H9 (cell line): ENCODE measurements around the gene TSSK6. TPM values are rescaled to one million over a fixed set of nuclear protein-coding genes. Genes with fewer than 3 reads are reported as not detected.

Experiments
- DNase-seq: peaks from one replicate; pipeline ENCODE4 v3.0.0-alpha.2; 2017
- H2AFZ ChIP-seq: one replicate; pipeline ENCODE4 v1.6.1; 2013; ENCODE audit warnings: mild to moderate bottlenecking, low read length, control low read depth, moderate library complexity
- H2AK5ac ChIP-seq: 2 replicates; pipeline ENCODE4 v1.6.1; 2013; ENCODE audit warnings: low read length, control low read depth, mixed read lengths; ENCODE audit not compliant: insufficient read length
- H2BK120ac ChIP-seq: one replicate; pipeline ENCODE4 v1.6.1; 2013; ENCODE audit warnings: low read depth, mild to moderate bottlenecking, low read length, control low read depth, inconsistent platforms; ENCODE audit not compliant: poor library complexity, severe bottlenecking
- H2BK12ac ChIP-seq: 2 replicates; pipeline ENCODE4 v1.6.1; 2013; ENCODE audit warnings: low read length, control low read depth, mixed read lengths, low read depth; ENCODE audit not compliant: insufficient read length
- H2BK15ac ChIP-seq: 2 replicates; pipeline ENCODE4 v1.6.1; 2013; ENCODE audit warnings: low read depth, low read length, control low read depth
- H2BK20ac ChIP-seq: one replicate; pipeline ENCODE4 v1.6.1; 2013; ENCODE audit warnings: low read depth, mild to moderate bottlenecking, low read length, control low read depth, inconsistent platforms; ENCODE audit not compliant: poor library complexity, severe bottlenecking
- H2BK5ac ChIP-seq: 2 replicates; pipeline ENCODE4 v1.6.1; 2013; ENCODE audit warnings: low read length, control low read depth, mixed read lengths; ENCODE audit not compliant: insufficient read length
- H3K14ac ChIP-seq: 2 replicates; pipeline ENCODE4 v1.6.1; 2013; ENCODE audit warnings: low read length, control low read depth; ENCODE audit not compliant: insufficient read depth
- H3K18ac ChIP-seq: 2 replicates; pipeline ENCODE4 v1.6.1; 2013; ENCODE audit warnings: low read depth, mild to moderate bottlenecking, mixed read lengths, low read length, control low read depth; ENCODE audit not compliant: insufficient read length
- H3K23ac ChIP-seq: 2 replicates; pipeline ENCODE4 v1.6.1; 2013; ENCODE audit warnings: low read length, control low read depth, mixed read lengths, low read depth; ENCODE audit not compliant: insufficient read length
- H3K23me2 ChIP-seq: 2 replicates; pipeline ENCODE4 v1.6.1; 2013; ENCODE audit warnings: low read depth, mild to moderate bottlenecking, mixed read lengths, low read length, control low read depth; ENCODE audit not compliant: insufficient read length, poor library complexity, severe bottlenecking
- H3K27ac ChIP-seq: 2 replicates; pipeline ENCODE4 v1.5.1; 2013; ENCODE audit warnings: low read length, control low read depth, mixed read lengths, low read depth; ENCODE audit not compliant: insufficient read length
- H3K27me3 ChIP-seq: 2 replicates; pipeline ENCODE4 v1.6.1; 2013; ENCODE audit warnings: low read length, control low read depth, inconsistent platforms; ENCODE audit not compliant: insufficient read depth
- H3K4ac ChIP-seq: 2 replicates; pipeline ENCODE4 v1.6.1; 2013; ENCODE audit warnings: low read depth, mild to moderate bottlenecking, control low read depth, inconsistent platforms, low read length, moderate library complexity
- H3K4me1 ChIP-seq: 2 replicates; pipeline ENCODE4 v1.6.1; 2013; ENCODE audit warnings: low read length, control low read depth, inconsistent platforms; ENCODE audit not compliant: insufficient read depth
- H3K4me2 ChIP-seq: 2 replicates; pipeline ENCODE4 v1.6.1; 2013; ENCODE audit warnings: low read length, control low read depth, mixed read lengths; ENCODE audit not compliant: insufficient read length, insufficient read depth
- H3K56ac ChIP-seq: 2 replicates; pipeline ENCODE4 v1.6.1; 2013; ENCODE audit warnings: low read depth, mild to moderate bottlenecking, mixed read lengths, low read length, control low read depth; ENCODE audit not compliant: insufficient read length
- H3K79me1 ChIP-seq: 2 replicates; pipeline ENCODE4 v1.6.1; 2013; ENCODE audit warnings: low read depth, mild to moderate bottlenecking, moderate library complexity, low read length, control low read depth, inconsistent platforms; ENCODE audit not compliant: insufficient read depth, poor library complexity, severe bottlenecking
- H3K79me2 ChIP-seq: 2 replicates; pipeline ENCODE4 v1.6.1; 2013; ENCODE audit warnings: low read length, control low read depth, inconsistent platforms; ENCODE audit not compliant: insufficient read depth
- H3K9ac ChIP-seq: 2 replicates; pipeline ENCODE4 v1.6.1; 2013; ENCODE audit warnings: low read length, control low read depth, mixed read lengths; ENCODE audit not compliant: insufficient read length; ENCODE audit errors: extremely low read depth
- H3K9me3 ChIP-seq: one replicate; pipeline ENCODE4 v1.6.1; 2013; ENCODE audit warnings: low read depth, low read length, inconsistent platforms; ENCODE audit not compliant: control insufficient read depth
- H3T11ph ChIP-seq: one replicate; pipeline ENCODE4 v1.6.1; 2013; ENCODE audit warnings: mild to moderate bottlenecking, low read length, control low read depth, inconsistent platforms
- H4K20me1 ChIP-seq: one replicate; pipeline ENCODE4 v1.6.1; 2013; ENCODE audit not compliant: control insufficient read depth, insufficient read length, insufficient read depth
- H4K5ac ChIP-seq: 2 replicates; pipeline ENCODE4 v1.6.1; 2013; ENCODE audit warnings: low read depth, mild to moderate bottlenecking, mixed read lengths, low read length, control low read depth; ENCODE audit not compliant: insufficient read length
- H4K8ac ChIP-seq: replicated peaks from 2 replicates; pipeline ENCODE4 v1.6.1; 2013; ENCODE audit warnings: low read length, control low read depth, mixed read lengths, low read depth; ENCODE audit not compliant: insufficient read length
- H4K91ac ChIP-seq: 2 replicates; pipeline ENCODE4 v1.6.1; 2013; ENCODE audit warnings: low read depth, mild to moderate bottlenecking, moderate library complexity, mixed read lengths, low read length, control low read depth; ENCODE audit not compliant: insufficient read length
- H3K27ac Mint-ChIP-seq, 3 experiments: 2 replicates in 2 of 3; 3 replicates in 1 of 3; pipeline ENCODE4 v1.8.0; 2020 to 2021; ENCODE audit warnings: mixed read lengths in 3 of 3, mild to moderate bottlenecking in 1 of 3, moderate library complexity in 1 of 3
- H3K27me3 Mint-ChIP-seq: 2 replicates; pipeline ENCODE4 v1.8.0; 2021; ENCODE audit warnings: low read depth, mild to moderate bottlenecking, moderate library complexity, mixed read lengths
- H3K36me3 Mint-ChIP-seq, 3 experiments: 2 replicates in 2 of 3; 3 replicates in 1 of 3; pipeline ENCODE4 v1.8.0; 2020 to 2021; ENCODE audit warnings: low read depth in 3 of 3, mixed read lengths in 3 of 3; ENCODE audit not compliant: insufficient read depth in 1 of 3
- H3K4me1 Mint-ChIP-seq, 2 experiments: 2 replicates each; pipeline ENCODE4 v1.8.0; 2020; ENCODE audit warnings: mixed read lengths in 2 of 2
- H3K4me3 Mint-ChIP-seq, 2 experiments: 2 replicates in 1 of 2; 3 replicates in 1 of 2; pipeline ENCODE4 v1.8.0; 2020 to 2021; ENCODE audit warnings: mild to moderate bottlenecking in 2 of 2, mixed read lengths in 2 of 2, moderate library complexity in 1 of 2
- H3K9me3 Mint-ChIP-seq, 2 experiments: 2 replicates in 1 of 2; 3 replicates in 1 of 2; pipeline ENCODE4 v1.8.0; 2020; ENCODE audit warnings: mild to moderate bottlenecking in 2 of 2, mixed read lengths in 2 of 2, moderate library complexity in 1 of 2
- CTCF ChIP-seq: fragments of 200-600 bp; sonication (generic); conservative IDR thresholded peaks from 3 replicates; pipeline ENCODE4 v1.8.0; 2021; ENCODE audit warnings: antibody characterized with exemption, mild to moderate bottlenecking
- WGBS: extraction: QIAGEN DNeasy Blood & Tissue Kit; methylation state at CpG from one replicate; pipeline ENCODE4 v1.1.7; 2013; ENCODE audit warnings: missing lambda C conversion rate, low lambda C conversion rate, mixed read lengths; ENCODE audit not compliant: insufficient read length; ENCODE audit errors: extremely low coverage; 5-methylcytosine and 5-hydroxymethylcytosine counted together
- total RNA-seq: library from RNA; stranded (reverse); gene quantifications from 2 replicates; pipeline ENCODE4 v1.2.1, GENCODE V29; 2021

TSSK6 gene
- total RNA-seq, 1 experiment from 2014 or later: 2.6 TPM

- WGBS: no CpG with 5 or more reads among the region's 10 CpGs
- peaks cover 7% of the 10 kb centered on the region for H4K20me1 ChIP-seq
These were observed 37.5 kb downstream of the TSSK6 start for GRCh38 chr19:19477705-19478383.

More at GRCh38 chr19:19477705-19478383, 37.5 kb downstream of the TSSK6 start:
- H3K4me1 ChIP-seq: peaks cover 10% of the 10 kb centered on the region
- Mint-ChIP-seq H3K27me3 (no peaks in the 10 kb centered on the region; the same call in 1 of the 2 replicates), H3K4me1 (peaks cover 58 to 65% of the 10 kb centered on the region in 2 experiments), H3K4me3 (no peak overlapping the region), H3K9me3 (no peaks in the 10 kb centered on the region), H3K27ac (0 out of 7 replicates have a peak overlapping the region, but pooled peaks of 2 of the 3 experiments have one; percentile 12 to 18), H3K36me3 (peaks cover 4 to 40% (median 17%) of the 10 kb centered on the region in 3 experiments; a peak in 5 of 7 replicates)
- no peak overlapping the region for H3K14ac ChIP-seq
- H3K79me1 ChIP-seq: peaks cover 11% of the 10 kb centered on the region
- H3K27ac ChIP-seq: no peak overlapping the region
- no peak overlapping the region for H3T11ph ChIP-seq
- H2BK15ac ChIP-seq: no peak overlapping the region
- H3K23ac ChIP-seq: no peak overlapping the region
- H3K56ac ChIP-seq: no peak overlapping the region
- no peak overlapping the region for H2AK5ac ChIP-seq
- H3K9me3 ChIP-seq: no peaks in the 10 kb centered on the region
- H4K91ac ChIP-seq: no peak overlapping the region
- H2BK12ac ChIP-seq: no peak overlapping the region
- H2AFZ ChIP-seq: no peak overlapping the region
- TF ChIP-seq CTCF: no peak
- H3K18ac ChIP-seq: no peak overlapping the region
- no peaks in the 10 kb centered on the region for H3K27me3 ChIP-seq
- no peaks in the 10 kb centered on the region for H3K23me2 ChIP-seq
- H3K79me2 ChIP-seq: peaks cover 35% of the 10 kb centered on the region; the same call in 1 of the 2 replicates
- no peak overlapping the region for H3K4me2 ChIP-seq
- no peak for DNase-seq
- H2BK20ac ChIP-seq: no peak overlapping the region
- H3K4ac ChIP-seq: no peak overlapping the region
- H2BK5ac ChIP-seq: no peak overlapping the region
- H3K9ac ChIP-seq: no peak overlapping the region
- H2BK120ac ChIP-seq: no peak overlapping the region
- no peak overlapping the region for H4K8ac ChIP-seq
- H4K5ac ChIP-seq: no peak overlapping the region
